Cardiac septum (tissue), 1 donor: ENCODE results near the gene EEF1AKMT1. TPM values are rescaled to one million over a fixed set of nuclear protein-coding genes. Genes with fewer than 3 reads are reported as not detected.
"Not testable (repeated sequence)": the region's sequence is repeated elsewhere in the genome, so short reads cannot be mapped to it uniquely, and the experiment has no call there.

ENCODE experiments used
- DNase-seq: peaks from one replicate; pipeline ENCODE4 v3.0.0-alpha.2; 2020; ENCODE audit warnings: low spot score
- intact Hi-C: fragments of 100-400 bp; cut with DNase I; formaldehyde crosslinking; loops from one replicate; pipeline ENCODE4 v1.14.0; 2022
- total RNA-seq: library from RNA; stranded (reverse); fragmentation: NEBNext Ultra II Directional; extraction: Animal tissue kit (Norgen Biotek cat#: 25700); gene quantifications from one replicate; pipeline ENCODE4 v1.2.1, GENCODE V29; 2021
- donor health status: DM: no; HTN: no; CAD: no.

The EEF1AKMT1 gene
- total RNA-seq, 1 donor from 2014 or later, result 6.2 TPM

GRCh38 chr13:20782116-20782708 is 8.5 kb upstream of the EEF1AKMT1 start:
- intact Hi-C loops, result no loop called here
- DNase-seq, result no peak

GRCh38 chr13:20780317-20780716 is 6.6 kb upstream of the EEF1AKMT1 start:
- intact Hi-C loops, result no loop called here
- no peak for DNase-seq

GRCh38 chr13:20779405-20779804 is 5.6 kb upstream of the EEF1AKMT1 start:
- no peak for DNase-seq
- intact Hi-C loops, result loop anchor here (10.0 kb wide), 1 partner anchor 125 kb away; the partner anchor contains the start of gene XPO4

- DNase-seq, result no peak
- intact Hi-C loops, result loop anchor here (10.0 kb wide), 1 partner anchor 126 kb away; the partner anchor contains the start of gene XPO4
Observed at GRCh38 chr13:20778311-20778710, 4.5 kb upstream of the EEF1AKMT1 start.

GRCh38 chr13:20776751-20777150 is 3.0 kb upstream of the EEF1AKMT1 start:
- DNase-seq, result no peak
- intact Hi-C loops, result loop anchor here (10.0 kb wide), 1 partner anchor 128 kb away; the partner anchor contains the start of gene XPO4

- intact Hi-C loops, result loop anchor here (10.0 kb wide), 1 partner anchor 129 kb away; the partner anchor contains the start of gene XPO4
- DNase-seq, result no peak
Observed at GRCh38 chr13:20775961-20776360, 2.2 kb upstream of the EEF1AKMT1 start.

GRCh38 chr13:20774746-20775145 is 985 bp upstream of the EEF1AKMT1 start:
- intact Hi-C loops, result loop anchor here (5.0 to 10.0 kb wide), 4 partner anchors 38 to 130 kb away; partner anchors contain the start of gene XPO4

GRCh38 chr13:20772401-20773131 is 1.2 kb downstream of the EEF1AKMT1 start:
- intact Hi-C loops, result loop anchor here (5.0 to 10.0 kb wide), 4 partner anchors 40 to 132 kb away; partner anchors contain the start of gene XPO4
- no peak for DNase-seq

More at GRCh38 chr13:20774746-20775145, 985 bp upstream of the EEF1AKMT1 start:
- DNase-seq, result no peak

GRCh38 chr13:20769834-20770233 is 3.9 kb downstream of the EEF1AKMT1 start:
- DNase-seq, result no peak
- intact Hi-C loops, result loop anchor here (5.0 to 10.0 kb wide), 4 partner anchors 42 to 135 kb away; partner anchors contain the start of gene XPO4

- intact Hi-C loops, result no loop called here
- no peak for DNase-seq
Observed at GRCh38 chr13:20769091-20769490, 4.7 kb downstream of the EEF1AKMT1 start.

GRCh38 chr13:20767309-20767943 is 6.3 kb downstream of the EEF1AKMT1 start:
- no peak for DNase-seq
- intact Hi-C loops, result no loop called here

- DNase-seq, result no peak
- intact Hi-C loops, result no loop called here
Observed at GRCh38 chr13:20760872-20761271, 12.9 kb downstream of the EEF1AKMT1 start.

GRCh38 chr13:20754009-20754408 is 19.8 kb downstream of the EEF1AKMT1 start:
- DNase-seq, result no peak
- intact Hi-C loops, result no loop called here

- intact Hi-C loops, result no loop called here
- DNase-seq, result no peak
Observed at GRCh38 chr13:20749377-20749776, 24.4 kb downstream of the EEF1AKMT1 start.

- intact Hi-C loops, DNase-seq: not testable (repeated sequence)
Observed at GRCh38 chr13:20743830-20744404, 29.8 kb downstream of the EEF1AKMT1 start.

- intact Hi-C loops, result no loop called here
- no peak for DNase-seq
Observed at GRCh38 chr13:20740021-20740420, 33.7 kb downstream of the EEF1AKMT1 start.

GRCh38 chr13:20738616-20739015 is 35.1 kb downstream of the EEF1AKMT1 start:
- intact Hi-C loops, result no loop called here
- DNase-seq, result no peak

GRCh38 chr13:20729633-20730585 is 43.9 kb downstream of the EEF1AKMT1 start:
- intact Hi-C loops, result no loop called here
- DNase-seq, result no peak
